Measurements from ENCODE around the gene SPATA9.

The SPATA9 gene

GRCh38 chr5:95682891-95683290 lies at the start of gene SPATA9:
TSS of gene SPATA9 (minus strand) at chr5:95682991. CDS start at chr5:95682854, 137 bp downstream.
- DNase-seq = no peak

- no peak for DNase-seq
These were observed 49.1 kb upstream of the SPATA9 start for GRCh38 chr5:95731571-95732554.

- peak; percentile 63 for DNase-seq
These were observed 48.2 kb upstream of the SPATA9 start, which contains the start of gene RHOBTB3 for GRCh38 chr5:95730730-95731570. TSS of gene RHOBTB3 (plus strand) at chr5:95731336. CDS start at chr5:95731683, 347 bp downstream.

- DNase-seq = peak; percentile 61
These were observed 47.4 kb upstream of the SPATA9 start for GRCh38 chr5:95730011-95730700.

GRCh38 chr5:95729115-95730010 lies 46.6 kb upstream of the SPATA9 start:
- DNase-seq = peak; percentile 18

- DNase-seq = no peak
These were observed 45.8 kb upstream of the SPATA9 start for GRCh38 chr5:95728494-95729114.

GRCh38 chr5:95727764-95728191 lies 45.0 kb upstream of the SPATA9 start:
- peak; percentile 95 for DNase-seq

GRCh38 chr5:95726811-95727763 lies 44.3 kb upstream of the SPATA9 start:
- no peak for DNase-seq

GRCh38 chr5:95725937-95726810 lies 43.4 kb upstream of the SPATA9 start:
- no peak for DNase-seq

GRCh38 chr5:95725071-95725820 lies 42.5 kb upstream of the SPATA9 start:
- no peak for DNase-seq

- DNase-seq = no peak
These were observed 41.0 kb upstream of the SPATA9 start for GRCh38 chr5:95723632-95724369.

- DNase-seq = no peak
These were observed 38.9 kb upstream of the SPATA9 start for GRCh38 chr5:95721582-95722295.

GRCh38 chr5:95720094-95720786 lies 37.4 kb upstream of the SPATA9 start:
- no peak for DNase-seq

GRCh38 chr5:95718738-95719137 lies 35.9 kb upstream of the SPATA9 start:
- DNase-seq = no peak

GRCh38 chr5:95718203-95718602 lies 35.4 kb upstream of the SPATA9 start:
- no peak for DNase-seq

- DNase-seq = no peak
These were observed 34.6 kb upstream of the SPATA9 start for GRCh38 chr5:95717439-95717838.
